Right lobe of liver (tissue), 6 donors: ENCODE data around the gene P2RY11. TPM values are rescaled to one million over a fixed set of nuclear protein-coding genes. Genes with fewer than 3 reads are reported as not detected.

ENCODE experiments used
- ATAC-seq, 4 donors: fragments of 200-7000 bp; cut with Tn5 transposase; one replicate each; pipeline ENCODE4 v1.9.1; 2020; ENCODE audit warnings: mild to moderate bottlenecking in 4 of 4, moderate library complexity in 4 of 4
- DNase-seq, 3 donors: peaks; one replicate each; pipeline ENCODE4 v3.0.0-alpha.2; 2020
- H3K27ac ChIP-seq, 3 donors: fragments of 200-600 bp; one replicate each; pipeline ENCODE4 v1.8.0; 2022
- H3K27me3 ChIP-seq, 2 donors: fragments of 200-600 bp; one replicate each; pipeline ENCODE4 v1.8.0; 2022
- H3K36me3 ChIP-seq, 4 donors: fragments of 200-600 bp; sonication (generic) in 1 of 4; one replicate each; pipeline versions ENCODE4 v1.5.1 to v1.8.0; 2017 to 2022; ENCODE audit warnings: control low read depth in 1 of 4
- H3K4me1 ChIP-seq, 4 donors: fragments of 200-600 bp; sonication (generic) in 1 of 4; one replicate each; pipeline versions ENCODE4 v1.5.1 to v1.8.0; 2017 to 2022; ENCODE audit warnings: control low read depth in 1 of 4
- H3K4me3 ChIP-seq, 3 donors: fragments of 200-600 bp; one replicate each; pipeline ENCODE4 v1.8.0; 2022
- H3K9me3 ChIP-seq, 4 donors: fragments of 200-600 bp; sonication (generic) in 1 of 4; one replicate each; pipeline versions ENCODE4 v1.5.1 to v1.8.0; 2017 to 2022; ENCODE audit warnings: control low read depth in 1 of 4
- CTCF ChIP-seq, 4 donors: fragments of 200-600 bp in 3 of 4; fragments of 450-650 bp in 1 of 4; IDR thresholded peaks; one replicate each; pipeline versions ENCODE4 v1.5.1 to v1.8.0; 2016 to 2022; ENCODE audit warnings: antibody characterized with exemption in 4 of 4, mild to moderate bottlenecking in 2 of 4
- POLR2A ChIP-seq: fragments of 450-650 bp; IDR thresholded peaks from one replicate; pipeline ENCODE4 v1.6.1; 2017; ENCODE audit warnings: antibody characterized with exemption, mild to moderate bottlenecking
- whole genome bisulfite sequencing: methylation state at CpG from one replicate; pipeline ENCODE4 v1.1.6; 2018; ENCODE audit warnings: low coverage, low lambda C conversion rate; ENCODE audit not compliant: insufficient coverage; ENCODE audit errors: missing lambda C conversion rate; 5-methylcytosine and 5-hydroxymethylcytosine counted together
- intact Hi-C, 2 donors: fragments of 100-400 bp; cut with DNase I; formaldehyde crosslinking; loops; one replicate each; pipeline versions ENCODE4 v1.11.2 to v1.14.1; 2022
- long read RNA-seq: library from polyadenylated mRNA; unstranded; transcript quantifications from one replicate; pipeline ENCODE4 v2.0.0, GENCODE V29; 2019
- total RNA-seq, 6 experiments: library from RNA; depleted of rRNA in 2 of 6; stranded (reverse); fragments of >200 nt in 2 of 6; fragmentation: NEBNext Ultra II Directional in 3 of 6; extraction: Animal tissue kit (Norgen Biotek cat#: 25700) in 3 of 6; gene quantifications; one replicate each; pipeline versions ENCODE4 v1.1.0 to v1.2.4, GENCODE V29; 2016 to 2023
- donor health status: DM: no; HTN: yes; CAD: no.
- donor health status: DM: no; HTN: no; CAD: no.
- donor health status: DM: no; HTN: no; CAD: no.
- donor health status: DM: no; HTN: yes; CAD: no.
- donor health status: DM: no; HTN: yes; CAD: no.

The P2RY11 gene
- total RNA-seq = 1 to 10 TPM; 2.9 to 6.8 (median 5.0) TPM
- long read RNA-seq = 0 reads

GRCh38 chr19:10111405-10111811 is at the start of gene P2RY11:
Gene P2RY11 (plus strand): TSS chr19:10111693. CDS start chr19:10111722, 29 bp downstream.
- Histone ChIP-seq H3K36me3 (peaks cover 0 to 61% (median 27%) of the 10 kb centered on the region in 4 donors), H3K9me3 (no peaks in the 10 kb centered on the region), H3K27me3 (no peaks in the 10 kb centered on the region), H3K4me1 (peaks cover 0 to 7% (median 3%) of the 10 kb centered on the region in 4 donors), H3K27ac (no peak within 1 kb of the TSS), H3K4me3 (peak within 1 kb of the TSS in 1 of 3 donors; percentile 10)
- DNase-seq = no peak
- intact Hi-C loops = no loop called here
- peak in 1 of 4 donors; percentile 9 for ATAC-seq
- TF ChIP-seq CTCF (IDR thresholded peaks at IDR 0.05) (no peak), POLR2A (no peak)
- WGBS = 42% methylated on average over 4 of the region's 8 CpGs

- H3K4me3 ChIP-seq = no peak overlapping the region
- DNase-seq (no peak), ATAC-seq (peak in 1 of 4 donors; percentile 27)
- intact Hi-C loops = no loop called here
- H3K27me3 ChIP-seq = no peaks in the 10 kb centered on the region
- H3K9me3 ChIP-seq = no peaks in the 10 kb centered on the region
- peaks cover 0 to 9% (median 3%) of the 10 kb centered on the region in 4 donors for H3K36me3 ChIP-seq
- H3K27ac ChIP-seq = no peak overlapping the region
- H3K4me1 ChIP-seq = peaks cover 0 to 5% (median 0%) of the 10 kb centered on the region in 4 donors
- WGBS = 80% methylated on average over 4 of the region's 21 CpGs
- no peak for TF ChIP-seq CTCF (IDR thresholded peaks at IDR 0.05)
- no peak for TF ChIP-seq POLR2A
These were observed 49.7 kb upstream of the P2RY11 start for GRCh38 chr19:10061717-10062310.

GRCh38 chr19:10068205-10068604 is 43.3 kb upstream of the P2RY11 start:
- H3K27ac ChIP-seq = no peak overlapping the region
- intact Hi-C loops = no loop called here
- TF ChIP-seq POLR2A (no peak), CTCF (IDR thresholded peaks at IDR 0.05) (no peak)
- no peaks in the 10 kb centered on the region for H3K27me3 ChIP-seq
- peaks cover 0 to 5% (median 0%) of the 10 kb centered on the region in 4 donors for H3K36me3 ChIP-seq
- ATAC-seq = no peak
- H3K9me3 ChIP-seq = no peaks in the 10 kb centered on the region
- DNase-seq = peak in 1 of 3 donors; percentile 3
- no peak overlapping the region for H3K4me3 ChIP-seq
- H3K4me1 ChIP-seq = peaks cover 0 to 41% (median 7%) of the 10 kb centered on the region in 4 donors
- 67% methylated on average over 3 of the region's 4 CpGs for WGBS

- Histone ChIP-seq H3K36me3 (peaks cover 0 to 5% (median 0%) of the 10 kb centered on the region in 4 donors), H3K27me3 (no peaks in the 10 kb centered on the region), H3K4me1 (peaks cover 0 to 41% (median 7%) of the 10 kb centered on the region in 4 donors), H3K4me3 (no peak overlapping the region), H3K27ac (peak overlapping the region in 1 of 3 donors; percentile 86), H3K9me3 (no peaks in the 10 kb centered on the region)
- ATAC-seq (peak in 1 of 4 donors; percentile 34), DNase-seq (peak in 2 of 3 donors; percentile 58 to 73)
- TF ChIP-seq CTCF (IDR thresholded peaks at IDR 0.05) = no peak
- intact Hi-C loops = no loop called here
- 43% methylated on average over 5 of the region's 6 CpGs for WGBS
These were observed 42.4 kb upstream of the P2RY11 start for GRCh38 chr19:10069046-10069445.
